GM23248 (cell line): ENCODE measurements around the gene FAM110A. TPM values are rescaled to one million over a fixed set of nuclear protein-coding genes. Genes with fewer than 3 reads are reported as not detected.
"Not testable (repeated sequence)": the region's sequence is repeated elsewhere in the genome, so short reads cannot be mapped to it uniquely, and the experiment has no call there.

Experiments used
- DNase-seq: peaks from one replicate; pipeline ENCODE4 v3.0.0-alpha.2; 2015
- H2AFZ ChIP-seq: fragments of 200-600 bp; sonication (generic); 2 replicates; pipeline ENCODE4 v1.6.1; 2016; ENCODE audit warnings: antibody characterized with exemption
- H3F3A ChIP-seq: fragments of 200-600 bp; sonication (generic); 2 replicates; pipeline ENCODE4 v1.6.1; 2016; ENCODE audit warnings: mild to moderate bottlenecking, antibody characterized with exemption, mixed run types; ENCODE audit not compliant: insufficient read depth
- H3K27ac ChIP-seq: fragments of 200-600 bp; sonication (generic); 2 replicates; pipeline ENCODE4 v1.5.1; 2016; ENCODE audit warnings: mild to moderate bottlenecking
- H3K27me3 ChIP-seq: fragments of 200-600 bp; sonication (generic); replicated peaks from 2 replicates; pipeline ENCODE4 v1.6.1; 2016; ENCODE audit warnings: mild to moderate bottlenecking; ENCODE audit not compliant: insufficient read depth
- H3K36me3 ChIP-seq: fragments of 200-600 bp; sonication (generic); 2 replicates; pipeline ENCODE4 v1.6.1; 2016; ENCODE audit warnings: low read depth, mild to moderate bottlenecking
- H3K4me1 ChIP-seq: fragments of 200-600 bp; sonication (generic); 2 replicates; pipeline ENCODE4 v1.6.1; 2016; ENCODE audit warnings: mild to moderate bottlenecking; ENCODE audit not compliant: insufficient read depth
- H3K4me2 ChIP-seq: fragments of 200-600 bp; sonication (generic); one replicate; pipeline ENCODE4 v1.6.1; 2016; ENCODE audit warnings: mild to moderate bottlenecking; ENCODE audit not compliant: unreplicated experiment
- H3K4me3 ChIP-seq: fragments of 200-600 bp; sonication (generic); 2 replicates; pipeline ENCODE4 v1.5.1; 2016; ENCODE audit warnings: mild to moderate bottlenecking
- H3K79me2 ChIP-seq: fragments of 200-600 bp; sonication (generic); 2 replicates; pipeline ENCODE4 v1.6.1; 2016; ENCODE audit warnings: mild to moderate bottlenecking; ENCODE audit not compliant: insufficient read depth
- H3K9ac ChIP-seq: fragments of 200-600 bp; sonication (generic); 2 replicates; pipeline ENCODE4 v1.6.1; 2016; ENCODE audit warnings: mild to moderate bottlenecking
- H3K9me2 ChIP-seq: fragments of 200-600 bp; sonication (generic); 2 replicates; pipeline ENCODE4 v1.6.1; 2016; ENCODE audit warnings: mixed run types, mild to moderate bottlenecking, moderate library complexity; ENCODE audit not compliant: insufficient read depth
- H3K9me3 ChIP-seq: fragments of 200-600 bp; sonication (generic); one replicate; pipeline ENCODE4 v1.6.1; 2017; ENCODE audit warnings: low read depth
- H4K20me1 ChIP-seq: fragments of 200-600 bp; sonication (generic); 2 replicates; pipeline ENCODE4 v1.6.0; 2016; ENCODE audit not compliant: insufficient read depth
- EZH2 ChIP-seq: fragments of 200-600 bp; sonication (generic); IDR thresholded peaks from 2 replicates; pipeline ENCODE4 v1.6.1; 2018; ENCODE audit warnings: antibody characterized with exemption, mild to moderate bottlenecking; ENCODE audit not compliant: insufficient read depth, poor library complexity, severe bottlenecking
- EZH2phosphoT487 ChIP-seq: fragments of 200-600 bp; sonication (generic); IDR thresholded peaks from 2 replicates; pipeline ENCODE4 v1.6.1; 2018; ENCODE audit warnings: antibody characterized with exemption, moderate library complexity, mild to moderate bottlenecking, low read depth; ENCODE audit not compliant: insufficient read depth
- WGBS, 2 experiments: methylation state at CpG; one replicate each; pipeline ENCODE4 v1.1.6; 2015 to 2017; ENCODE audit warnings: low lambda C conversion rate in 2 of 2, low coverage in 1 of 2; ENCODE audit errors: missing lambda C conversion rate in 2 of 2; 5-methylcytosine and 5-hydroxymethylcytosine counted together
- in situ Hi-C: fragments of 300-500 bp; cut with MboI; formaldehyde crosslinking; loops from 2 replicates; pipeline ENCODE4 v1.15.0; 2020
- polyA plus RNA-seq: library from polyadenylated mRNA; unstranded; fragments of >200 nt; fragmentation: Nextera tagmentation; extraction: Ambion mirVana; gene quantifications from 2 replicates; pipeline ENCODE4 v1.2.1, GENCODE V29; 2016
- total RNA-seq: library from RNA; depleted of rRNA; stranded (reverse); fragments of >200 nt; shearing (Covaris generic); gene quantifications from 2 replicates; pipeline ENCODE4 v1.2.3, GENCODE V29; 2014

The FAM110A gene
- total and polyA plus RNA-seq, 2 experiments from 2014 or later = 2.6 to 3.8 TPM

GRCh38 chr20:845226-845868, 11.8 kb downstream of the FAM110A start:
- Histone ChIP-seq H3K4me2 (no peak overlapping the region), H3K27ac (no peak overlapping the region), H3K9ac (no peak overlapping the region), H2AFZ (no peak overlapping the region), H3F3A (no peaks in the 10 kb centered on the region), H3K79me2 (peaks cover 20% of the 10 kb centered on the region; the same call in 1 of the 2 replicates), H3K9me2 (no peaks in the 10 kb centered on the region), H3K27me3 (no peaks in the 10 kb centered on the region), H4K20me1 (no peaks in the 10 kb centered on the region), H3K4me3 (no peak overlapping the region), H3K9me3 (no peaks in the 10 kb centered on the region), H3K4me1 (no peaks in the 10 kb centered on the region), H3K36me3 (no peaks in the 10 kb centered on the region)
- TF ChIP-seq EZH2 (no peak), EZH2phosphoT487 (no peak)
- 87 to 93% methylated on average over 36 to 50 of the region's 50 CpGs for WGBS, 2 experiments
- DNase-seq = no peak
- in situ Hi-C loops = no loop called here

GRCh38 chr20:845941-846893, 12.7 kb downstream of the FAM110A start:
- no peak overlapping the region for H3K9ac ChIP-seq
- H4K20me1 ChIP-seq = no peaks in the 10 kb centered on the region
- no peaks in the 10 kb centered on the region for H3K4me1 ChIP-seq
- WGBS, 2 experiments = 81 to 85% methylated on average over 11 of the region's 11 CpGs
- H3K9me2 ChIP-seq = no peaks in the 10 kb centered on the region
- no peak overlapping the region for H3K4me3 ChIP-seq
- peaks cover 11% of the 10 kb centered on the region; the same call in 1 of the 2 replicates for H3K79me2 ChIP-seq
- H3K4me2 ChIP-seq = no peak overlapping the region
- DNase-seq = no peak
- in situ Hi-C loops = no loop called here
- H3K9me3 ChIP-seq = no peaks in the 10 kb centered on the region
- no peaks in the 10 kb centered on the region for H3K27me3 ChIP-seq
- H2AFZ ChIP-seq = no peak overlapping the region
- H3K36me3 ChIP-seq = no peaks in the 10 kb centered on the region
- TF ChIP-seq EZH2phosphoT487 = no peak
- TF ChIP-seq EZH2 = no peak
- H3K27ac ChIP-seq = no peak overlapping the region
- no peaks in the 10 kb centered on the region for H3F3A ChIP-seq

GRCh38 chr20:846894-847278, 13.4 kb downstream of the FAM110A start:
- TF ChIP-seq EZH2phosphoT487 (no peak), EZH2 (no peak)
- 93 to 99% methylated on average over 7 of the region's 7 CpGs for WGBS, 2 experiments
- H3K79me2 ChIP-seq = peaks cover 5% of the 10 kb centered on the region; the same call in 1 of the 2 replicates

GRCh38 chr20:848193-848592, 14.7 kb downstream of the FAM110A start:
- no peaks in the 10 kb centered on the region for H3K36me3 ChIP-seq
- no peak overlapping the region for H2AFZ ChIP-seq
- H4K20me1 ChIP-seq = no peaks in the 10 kb centered on the region
- H3K27ac ChIP-seq = no peak overlapping the region
- no peak overlapping the region for H3K9ac ChIP-seq
- TF ChIP-seq EZH2 = no peak
- no peak for TF ChIP-seq EZH2phosphoT487
- H3K4me1 ChIP-seq = no peaks in the 10 kb centered on the region
- WGBS, 2 experiments = 88 to 94% methylated on average over 5 of the region's 5 CpGs
- H3K27me3 ChIP-seq = no peaks in the 10 kb centered on the region
- H3K4me2 ChIP-seq = no peak overlapping the region
- H3K4me3 ChIP-seq = no peak overlapping the region
- no peak for DNase-seq
- H3K79me2 ChIP-seq = 0 out of 2 replicates have a peak, but pooled peaks cover 3% of the 10 kb centered on the region
- H3F3A ChIP-seq = no peaks in the 10 kb centered on the region
- no peaks in the 10 kb centered on the region for H3K9me3 ChIP-seq
- H3K9me2 ChIP-seq = no peaks in the 10 kb centered on the region
- in situ Hi-C loops = no loop called here

More at GRCh38 chr20:846894-847278, 13.4 kb downstream of the FAM110A start:
- no peak for DNase-seq
- no peak overlapping the region for H3K4me3 ChIP-seq
- no peak overlapping the region for H3K27ac ChIP-seq
- H3K9me3 ChIP-seq = no peaks in the 10 kb centered on the region
- H3K36me3 ChIP-seq = no peaks in the 10 kb centered on the region
- no peaks in the 10 kb centered on the region for H4K20me1 ChIP-seq
- no peak overlapping the region for H3K9ac ChIP-seq
- no peaks in the 10 kb centered on the region for H3K9me2 ChIP-seq
- no peak overlapping the region for H3K4me2 ChIP-seq
- H3K27me3 ChIP-seq = no peaks in the 10 kb centered on the region
- H3F3A ChIP-seq = no peaks in the 10 kb centered on the region
- H2AFZ ChIP-seq = no peak overlapping the region
- in situ Hi-C loops = no loop called here
- no peaks in the 10 kb centered on the region for H3K4me1 ChIP-seq

- in situ Hi-C loops = not testable (repeated sequence)
Observed at GRCh38 chr20:848731-849130, 15.2 kb downstream of the FAM110A start.

More at GRCh38 chr20:848731-849130, 15.2 kb downstream of the FAM110A start:
- not testable (repeated sequence) for H3F3A ChIP-seq, DNase-seq, H2AFZ ChIP-seq, H4K20me1 ChIP-seq, H3K9ac ChIP-seq, H3K4me2 ChIP-seq, H3K36me3 ChIP-seq, H3K9me2 ChIP-seq, H3K4me1 ChIP-seq, H3K27me3 ChIP-seq, H3K79me2 ChIP-seq, H3K27ac ChIP-seq, H3K4me3 ChIP-seq, H3K9me3 ChIP-seq
- WGBS, 2 experiments = 93% methylated on average over 6 to 8 of the region's 8 CpGs
